Bronchial epithelial cell (primary cell): ENCODE measurements around the gene TTLL9. TPM values are rescaled to one million over a fixed set of nuclear protein-coding genes. Genes with fewer than 3 reads are reported as not detected.

Experiments
- DNase-seq: peaks from one replicate; pipeline ENCODE4 v3.0.0-alpha.2; 2010; ENCODE audit warnings: low read depth
- FAIRE-seq: peaks from 2 replicates; lab custom pipeline; 2011; peaks lifted over from hg19 to GRCh38; lab: Jason Lieb, UNC
- H3K27me3 ChIP-seq: 2 replicates; pipeline ENCODE4 v1.5.1; 2011; ENCODE audit warnings: low read length; ENCODE audit not compliant: control insufficient read depth, insufficient read depth
- H3K36me3 ChIP-seq: 2 replicates; pipeline ENCODE4 v1.5.1; 2011; ENCODE audit warnings: low read length; ENCODE audit not compliant: control insufficient read depth, insufficient read depth
- H3K4me3 ChIP-seq: 2 replicates; pipeline ENCODE4 v1.5.1; 2011; ENCODE audit warnings: mild to moderate bottlenecking, low read depth, low read length, control low read depth
- CTCF ChIP-seq: IDR thresholded peaks from 2 replicates; pipeline ENCODE4 v1.5.1; 2011; ENCODE audit warnings: mild to moderate bottlenecking, moderate library complexity, low read length, control low read depth, inconsistent platforms; ENCODE audit not compliant: insufficient read depth, severe bottlenecking
- total RNA-seq: library from RNA; depleted of rRNA; stranded (reverse); fragments of >200 nt; gene quantifications from 2 replicates; pipeline ENCODE4 v1.2.1, GENCODE V29; 2014

The TTLL9 gene
- total RNA-seq, 1 donor from 2014 or later: not detected

- Histone ChIP-seq H3K4me3 (no peak overlapping the region), H3K27me3 (peaks cover 7% of the 10 kb centered on the region), H3K36me3 (no peaks in the 10 kb centered on the region)
- FAIRE-seq (no peak), DNase-seq (no peak)
- no peak for TF ChIP-seq CTCF
Observed at GRCh38 chr20:31862157-31862470, 8.3 kb upstream of the TTLL9 start.

- DNase-seq: no peak
Observed at GRCh38 chr20:31862506-31862905, 7.9 kb upstream of the TTLL9 start.

GRCh38 chr20:31863296-31864085 is 6.9 kb upstream of the TTLL9 start:
- Histone ChIP-seq H3K27me3 (peaks cover 7% of the 10 kb centered on the region), H3K4me3 (no peak overlapping the region), H3K36me3 (no peaks in the 10 kb centered on the region)
- FAIRE-seq: no peak
- DNase-seq: no peak
- TF ChIP-seq CTCF: no peak

More at GRCh38 chr20:31862506-31862905, 7.9 kb upstream of the TTLL9 start:
- H3K27me3 ChIP-seq: peaks cover 7% of the 10 kb centered on the region
- FAIRE-seq: no peak
- no peak for TF ChIP-seq CTCF
- no peak overlapping the region for H3K4me3 ChIP-seq
- H3K36me3 ChIP-seq: no peaks in the 10 kb centered on the region

GRCh38 chr20:31864521-31865400 is 5.7 kb upstream of the TTLL9 start:
- no peak for DNase-seq
- Histone ChIP-seq H3K4me3 (no peak overlapping the region), H3K36me3 (no peaks in the 10 kb centered on the region), H3K27me3 (peaks cover 16% of the 10 kb centered on the region)
- peak; percentile 36 for FAIRE-seq
- no peak for TF ChIP-seq CTCF

GRCh38 chr20:31866221-31866620 is 4.2 kb upstream of the TTLL9 start:
- TF ChIP-seq CTCF: no peak
- Histone ChIP-seq H3K4me3 (no peak overlapping the region), H3K27me3 (peaks cover 23% of the 10 kb centered on the region), H3K36me3 (no peaks in the 10 kb centered on the region)
- FAIRE-seq (no peak), DNase-seq (no peak)
